ENCODE measurements around the gene ADAMTSL1. TPM values are rescaled to one million over a fixed set of nuclear protein-coding genes. Genes with fewer than 3 reads are reported as not detected.
A peak's percentile ranks its signal among the peaks of the same experiment; 100 is the strongest.

ADAMTSL1 gene
- total and polyA plus RNA-seq, 8 donors = 1.1 to 98.8 (median 8.4) TPM

- no peaks in the 10 kb centered on the region for H3K27me3 ChIP-seq
- WGBS, 5 donors = 85 to 92% (median 89%) methylated on average over 6 of the region's 6 CpGs
- TF ChIP-seq CTCF (IDR thresholded peaks at IDR 0.05) = no peak
- TF ChIP-seq EP300 (IDR thresholded peaks at IDR 0.05) = no peak
- no peak for TF ChIP-seq POLR2AphosphoS5 (IDR thresholded peaks at IDR 0.05)
- no peak for TF ChIP-seq POLR2A (IDR thresholded peaks at IDR 0.05)
- no peaks in the 10 kb centered on the region for H3K9me3 ChIP-seq
- intact Hi-C loops (cut with DNase I; ENCODE audit: low total_unique reads) = no loop called here
- no peak overlapping the region for H3K27ac ChIP-seq
- DNase-seq = no peak
- H3K4me3 ChIP-seq = no peak overlapping the region
- H3K36me3 ChIP-seq = no peaks in the 10 kb centered on the region
- peaks cover 0 to 11% (median 2%) of the 10 kb centered on the region in 4 donors for H3K4me1 ChIP-seq
Measured at GRCh38 chr9:18722882-18723281, 248.9 kb downstream of the ADAMTSL1 start.

DNA sequence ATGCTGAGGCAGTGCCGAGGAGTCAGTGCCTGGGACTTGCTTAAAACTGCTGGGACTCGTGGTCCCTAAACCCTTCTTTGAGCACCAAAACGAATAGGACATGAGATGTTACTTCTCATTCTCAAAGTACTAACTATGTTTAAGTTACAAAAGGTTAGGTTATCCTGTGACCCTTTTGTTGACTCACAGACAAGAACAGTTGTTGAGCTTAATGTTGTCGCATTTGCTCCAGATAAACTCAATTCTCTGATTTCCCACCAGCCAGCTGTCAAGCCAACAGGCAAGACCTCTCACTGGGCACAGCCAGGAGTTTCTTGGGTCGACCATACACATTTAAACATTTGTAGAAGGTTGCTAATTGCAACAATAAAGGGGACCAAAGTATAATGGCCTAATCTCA, 249.4 kb downstream of the ADAMTSL1 start:
- no peaks in the 10 kb centered on the region for H3K9me3 ChIP-seq
- intact Hi-C loops (cut with DNase I; ENCODE audit: low total_unique reads) = no loop called here
- peaks cover 0 to 11% (median 2%) of the 10 kb centered on the region in 4 donors for H3K4me1 ChIP-seq
- TF ChIP-seq POLR2A (IDR thresholded peaks at IDR 0.05) = no peak
- TF ChIP-seq CTCF (IDR thresholded peaks at IDR 0.05) = no peak
- TF ChIP-seq POLR2AphosphoS5 (IDR thresholded peaks at IDR 0.05) = no peak
- TF ChIP-seq EP300 (IDR thresholded peaks at IDR 0.05) = no peak
- no peaks in the 10 kb centered on the region for H3K36me3 ChIP-seq
- no peaks in the 10 kb centered on the region for H3K27me3 ChIP-seq
- no peak for DNase-seq
- H3K4me3 ChIP-seq = no peak overlapping the region
- H3K27ac ChIP-seq = no peak overlapping the region
- WGBS, 5 donors = 43 to 64% (median 51%) methylated on average over 5 of the region's 5 CpGs

- Histone ChIP-seq H3K27me3 (no peaks in the 10 kb centered on the region), H3K4me1 (peaks cover 0 to 11% (median 2%) of the 10 kb centered on the region in 4 donors), H3K36me3 (no peaks in the 10 kb centered on the region), H3K4me3 (no peak overlapping the region), H3K9me3 (no peaks in the 10 kb centered on the region), H3K27ac (peak overlapping the region in 2 of 5 donors; percentile 20 to 51)
- 31 to 56% (median 45%) methylated on average over 1 of the region's 1 CpG for WGBS, 5 donors
- TF ChIP-seq EP300 (IDR thresholded peaks at IDR 0.05) (no peak), POLR2AphosphoS5 (IDR thresholded peaks at IDR 0.05) (no peak), POLR2A (IDR thresholded peaks at IDR 0.05) (no peak), CTCF (IDR thresholded peaks at IDR 0.05) (no peak)
- intact Hi-C loops (cut with DNase I; ENCODE audit: low total_unique reads) = no loop called here
- peak in 1 of 2 donors; percentile 40 for DNase-seq
Measured at GRCh38 chr9:18726546-18726945, 252.6 kb downstream of the ADAMTSL1 start.

- 94 to 98% (median 97%) methylated on average over 7 of the region's 7 CpGs for WGBS, 5 donors
Measured at GRCh38 chr9:18727904-18728303, 254.0 kb downstream of the ADAMTSL1 start.

More at GRCh38 chr9:18727904-18728303, 254.0 kb downstream of the ADAMTSL1 start:
- Histone ChIP-seq H3K36me3 (no peaks in the 10 kb centered on the region), H3K27ac (no peak overlapping the region), H3K4me3 (no peak overlapping the region), H3K9me3 (no peaks in the 10 kb centered on the region), H3K4me1 (peaks cover 0 to 11% (median 2%) of the 10 kb centered on the region in 4 donors), H3K27me3 (no peaks in the 10 kb centered on the region)
- intact Hi-C loops (cut with DNase I; ENCODE audit: low total_unique reads) = no loop called here
- TF ChIP-seq POLR2AphosphoS5 (IDR thresholded peaks at IDR 0.05) (no peak), EP300 (IDR thresholded peaks at IDR 0.05) (no peak), POLR2A (IDR thresholded peaks at IDR 0.05) (no peak), CTCF (IDR thresholded peaks at IDR 0.05) (no peak)
- DNase-seq = no peak

Measured in stomach (tissue), 9 donors.